Measurements from ENCODE around the gene CPA1.

CPA1 gene

DNA sequence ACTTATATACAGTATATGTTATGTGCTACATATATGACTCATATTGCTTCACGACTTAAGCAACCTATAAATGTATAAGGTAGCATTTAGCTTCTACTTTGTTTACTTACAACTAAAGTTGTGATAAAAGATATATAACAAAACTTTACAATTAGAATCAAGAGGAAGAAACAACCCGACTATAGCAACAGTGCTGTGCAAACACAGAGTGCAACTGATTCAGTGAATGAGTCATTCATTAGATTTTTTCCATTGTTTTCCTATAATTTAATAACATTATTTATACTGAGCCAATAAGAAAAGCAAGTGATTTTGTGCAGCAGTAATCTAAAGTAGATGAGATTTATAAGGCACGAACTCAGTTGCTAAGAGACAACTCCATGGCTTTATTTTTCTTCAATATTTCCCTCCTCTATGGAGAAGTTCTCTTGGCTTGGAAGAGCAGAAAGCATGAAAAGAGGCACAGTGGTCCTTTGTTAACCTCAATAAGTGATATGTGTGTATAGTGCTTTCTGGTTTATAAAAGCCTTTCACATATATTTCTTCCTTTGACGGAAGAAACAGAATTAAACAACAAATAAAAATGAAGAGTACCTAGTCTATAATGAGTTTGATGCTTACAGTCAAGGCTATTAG lies 40.8 kb downstream of the CPA1 start:
- no peak overlapping the region for H3K4me3 ChIP-seq (ENCODE audit: low read depth, low read length)
- in situ Hi-C loops (cut with HindIII; ENCODE audit: low sequenced_read_pairs), result no loop called here
- TF ChIP-seq, protein P1, sequence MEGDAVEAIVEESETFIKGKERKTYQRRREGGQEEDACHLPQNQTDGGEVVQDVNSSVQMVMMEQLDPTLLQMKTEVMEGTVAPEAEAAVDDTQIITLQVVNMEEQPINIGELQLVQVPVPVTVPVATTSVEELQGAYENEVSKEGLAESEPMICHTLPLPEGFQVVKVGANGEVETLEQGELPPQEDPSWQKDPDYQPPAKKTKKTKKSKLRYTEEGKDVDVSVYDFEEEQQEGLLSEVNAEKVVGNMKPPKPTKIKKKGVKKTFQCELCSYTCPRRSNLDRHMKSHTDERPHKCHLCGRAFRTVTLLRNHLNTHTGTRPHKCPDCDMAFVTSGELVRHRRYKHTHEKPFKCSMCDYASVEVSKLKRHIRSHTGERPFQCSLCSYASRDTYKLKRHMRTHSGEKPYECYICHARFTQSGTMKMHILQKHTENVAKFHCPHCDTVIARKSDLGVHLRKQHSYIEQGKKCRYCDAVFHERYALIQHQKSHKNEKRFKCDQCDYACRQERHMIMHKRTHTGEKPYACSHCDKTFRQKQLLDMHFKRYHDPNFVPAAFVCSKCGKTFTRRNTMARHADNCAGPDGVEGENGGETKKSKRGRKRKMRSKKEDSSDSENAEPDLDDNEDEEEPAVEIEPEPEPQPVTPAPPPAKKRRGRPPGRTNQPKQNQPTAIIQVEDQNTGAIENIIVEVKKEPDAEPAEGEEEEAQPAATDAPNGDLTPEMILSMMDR (IDR thresholded peaks at IDR 0.05; ENCODE audit: low read depth, low read length, missing control alignments), result no peak
- no peak for DNase-seq (ENCODE audit: low read depth)

DNA sequence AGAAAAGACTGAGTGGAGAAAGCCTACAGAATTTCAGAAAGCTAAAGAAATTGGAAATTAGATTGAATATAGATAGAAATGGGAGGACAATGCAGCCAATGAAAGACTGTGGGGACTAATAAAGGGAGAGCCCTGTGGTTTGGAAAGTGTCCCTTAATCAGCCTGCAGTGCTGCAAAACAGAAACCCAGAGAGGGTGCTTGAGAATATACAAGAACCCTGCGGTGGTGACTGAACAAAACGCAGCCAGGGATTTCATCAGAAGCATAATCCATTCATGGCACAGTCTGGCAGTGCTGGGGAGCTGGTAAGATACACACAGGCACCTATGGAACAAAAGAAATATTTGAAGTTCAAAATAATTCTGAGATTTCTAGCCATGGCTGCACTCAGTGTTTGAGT lies 41.4 kb downstream of the CPA1 start:
- TF ChIP-seq, protein P1 (IDR thresholded peaks at IDR 0.05; ENCODE audit: low read depth, low read length, missing control alignments), result no peak
- in situ Hi-C loops (cut with HindIII; ENCODE audit: low sequenced_read_pairs), result no loop called here
- H3K4me3 ChIP-seq (ENCODE audit: low read depth, low read length), result no peak overlapping the region
- DNase-seq (ENCODE audit: low read depth), result peak; percentile 48

DNA sequence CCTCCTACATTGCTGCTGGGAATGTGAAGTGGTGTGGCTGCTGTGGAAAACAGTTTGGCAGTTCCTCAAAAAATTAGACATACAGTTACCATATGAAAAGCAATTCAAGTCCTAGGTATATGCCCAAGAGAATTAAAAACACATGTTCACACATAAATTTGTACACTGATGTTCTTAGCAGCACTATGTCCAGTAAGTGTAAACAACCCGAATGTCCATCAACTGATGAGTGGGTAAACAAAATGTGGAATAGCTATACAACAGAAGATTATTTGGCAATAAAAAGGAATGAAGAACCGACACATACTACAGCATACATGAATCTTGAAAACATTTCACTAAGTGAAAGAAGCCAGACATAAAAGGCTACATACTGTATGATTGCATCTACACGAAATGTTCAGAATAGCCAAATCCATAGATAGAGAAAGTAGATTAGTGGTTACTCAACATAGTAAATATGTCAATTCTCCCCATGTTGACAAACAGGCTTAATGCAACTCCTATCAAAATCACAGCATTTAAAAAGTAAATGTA lies 43.3 kb downstream of the CPA1 start:
- H3K4me3 ChIP-seq (ENCODE audit: low read depth, low read length), result no peak overlapping the region
- in situ Hi-C loops (cut with HindIII; ENCODE audit: low sequenced_read_pairs), result no loop called here
- DNase-seq (ENCODE audit: low read depth), result no peak
- TF ChIP-seq, protein P1 (IDR thresholded peaks at IDR 0.05; ENCODE audit: low read depth, low read length, missing control alignments), result no peak

DNA sequence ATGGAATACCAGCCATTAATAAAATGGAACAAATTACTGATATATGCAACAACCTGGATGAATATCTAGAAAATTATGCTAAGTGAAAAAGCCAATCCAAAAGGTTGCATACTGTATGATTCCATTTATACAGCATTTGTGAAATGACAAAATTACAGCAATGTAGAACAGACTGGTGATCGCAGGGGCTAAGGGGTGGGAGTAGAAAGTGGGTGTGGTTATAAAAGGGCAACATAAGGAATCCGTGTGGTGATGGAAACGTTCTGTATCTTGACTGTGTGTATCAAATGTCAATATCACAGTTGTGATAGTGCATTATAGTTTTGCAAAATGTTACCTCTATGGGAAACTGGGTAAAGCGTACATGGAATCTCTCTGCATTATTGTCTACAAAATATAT lies 45.5 kb downstream of the CPA1 start:
- in situ Hi-C loops (cut with HindIII; ENCODE audit: low sequenced_read_pairs), result no loop called here
- H3K4me3 ChIP-seq (ENCODE audit: low read depth, low read length), result no peak overlapping the region
- TF ChIP-seq, protein P1 (IDR thresholded peaks at IDR 0.05; ENCODE audit: low read depth, low read length, missing control alignments), result no peak
- no peak for DNase-seq (ENCODE audit: low read depth)

DNA sequence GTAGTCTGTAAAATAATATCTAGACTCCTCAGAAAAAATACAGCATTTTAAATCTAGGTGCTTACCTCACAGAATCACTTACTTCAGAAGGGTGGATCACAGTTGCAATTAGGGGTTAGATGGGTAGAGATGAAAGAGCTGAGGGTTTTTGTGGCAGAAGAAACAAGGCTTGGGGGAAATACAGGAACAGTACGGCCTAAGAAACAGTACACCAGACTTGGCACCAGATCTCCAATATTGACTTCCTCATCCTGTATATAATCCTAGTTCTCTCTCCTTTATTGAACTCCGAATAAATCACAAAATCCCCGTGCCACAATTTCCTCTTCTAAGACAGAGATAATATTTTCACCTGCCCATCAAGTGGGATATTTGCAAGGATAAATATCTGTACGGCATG lies 46.3 kb downstream of the CPA1 start:
- in situ Hi-C loops (cut with HindIII; ENCODE audit: low sequenced_read_pairs), result no loop called here
- no peak overlapping the region for H3K4me3 ChIP-seq (ENCODE audit: low read depth, low read length)
- TF ChIP-seq, protein P1 (IDR thresholded peaks at IDR 0.05; ENCODE audit: low read depth, low read length, missing control alignments), result no peak
- no peak for DNase-seq (ENCODE audit: low read depth)

DNA sequence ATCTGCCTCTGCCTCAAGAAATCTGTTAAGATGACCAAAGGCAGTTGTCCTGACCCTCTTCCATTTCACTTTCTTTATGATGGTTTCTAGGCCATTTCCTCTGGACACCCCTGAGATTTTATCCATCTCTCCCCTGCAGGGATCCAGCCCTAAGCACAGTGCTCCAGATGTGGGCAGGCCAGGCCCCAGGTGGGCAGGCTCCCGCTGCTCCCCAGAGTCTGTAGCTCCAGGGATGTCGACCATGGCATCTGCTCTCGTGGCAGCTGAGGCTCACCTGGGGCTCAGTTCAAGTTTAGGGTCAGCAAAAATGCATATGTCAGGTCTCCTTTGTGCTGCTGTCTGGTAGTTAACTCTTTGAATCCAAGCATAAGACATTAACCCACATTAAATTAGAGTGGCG lies 48.7 kb downstream of the CPA1 start:
- TF ChIP-seq, protein P1 (IDR thresholded peaks at IDR 0.05; ENCODE audit: low read depth, low read length, missing control alignments), result no peak
- in situ Hi-C loops (cut with HindIII; ENCODE audit: low sequenced_read_pairs), result no loop called here
- no peak overlapping the region for H3K4me3 ChIP-seq (ENCODE audit: low read depth, low read length)
- DNase-seq (ENCODE audit: low read depth), result no peak

All from astrocyte of the cerebellum (primary cell).